NCI-H146 (cell line): ENCODE data around the gene SPARCL1.
"Not testable (repeated sequence)": the region's sequence is repeated elsewhere in the genome, so short reads cannot be mapped to it uniquely, and the experiment has no call there.

Experiments
- DNase-seq: peaks from one replicate; lab custom pipeline; 2025; lab: John Stamatoyannopoulos, UW

Gene SPARCL1

GRCh38 chr4:87499403-87500091 lies 29.6 kb downstream of the SPARCL1 start:
- DNase-seq, result no peak

GRCh38 chr4:87498446-87498900 lies 30.7 kb downstream of the SPARCL1 start:
- no peak for DNase-seq

- DNase-seq, result no peak
Observed at GRCh38 chr4:87497578-87497977, 31.6 kb downstream of the SPARCL1 start.

- no peak for DNase-seq
Observed at GRCh38 chr4:87497159-87497558, 32.0 kb downstream of the SPARCL1 start.

GRCh38 chr4:87493115-87493514 lies 36.1 kb downstream of the SPARCL1 start:
- DNase-seq, result no peak

GRCh38 chr4:87491851-87492250 lies 37.3 kb downstream of the SPARCL1 start:
- not testable (repeated sequence) for DNase-seq

- DNase-seq, result no peak
Observed at GRCh38 chr4:87491436-87491835, 37.7 kb downstream of the SPARCL1 start.

GRCh38 chr4:87490664-87491369 lies 38.4 kb downstream of the SPARCL1 start:
- DNase-seq, result no peak

GRCh38 chr4:87489678-87490077 lies 39.5 kb downstream of the SPARCL1 start:
- no peak for DNase-seq

- not testable (repeated sequence) for DNase-seq
Observed at GRCh38 chr4:87488666-87489065, 40.5 kb downstream of the SPARCL1 start.

GRCh38 chr4:87483247-87483646 lies 45.9 kb downstream of the SPARCL1 start:
- not testable (repeated sequence) for DNase-seq

- DNase-seq, result no peak
Observed at GRCh38 chr4:87481377-87481776, 47.8 kb downstream of the SPARCL1 start.

- no peak for DNase-seq
Observed at GRCh38 chr4:87478732-87479250, 50.4 kb downstream of the SPARCL1 start.

- DNase-seq, result no peak
Observed at GRCh38 chr4:87476934-87477333, 52.2 kb downstream of the SPARCL1 start.

GRCh38 chr4:87469390-87469789 lies 59.8 kb downstream of the SPARCL1 start:
- no peak for DNase-seq

- DNase-seq, result peak; percentile 1
Observed at GRCh38 chr4:87465739-87466366, 63.3 kb downstream of the SPARCL1 start.

GRCh38 chr4:87462102-87462501 lies 67.1 kb downstream of the SPARCL1 start:
- no peak for DNase-seq

- peak; percentile 0 for DNase-seq
Observed at GRCh38 chr4:87461281-87461700, 67.9 kb downstream of the SPARCL1 start.

- no peak for DNase-seq
Observed at GRCh38 chr4:87458913-87459312, 70.3 kb downstream of the SPARCL1 start.

- DNase-seq, result no peak
Observed at GRCh38 chr4:87451537-87451936, 77.6 kb downstream of the SPARCL1 start.

- not testable (repeated sequence) for DNase-seq
Observed at GRCh38 chr4:87446375-87446774, 82.8 kb downstream of the SPARCL1 start.

- DNase-seq, result no peak
Observed at GRCh38 chr4:87445964-87446363, 83.2 kb downstream of the SPARCL1 start.

GRCh38 chr4:87444741-87445140 lies 84.4 kb downstream of the SPARCL1 start:
- DNase-seq, result no peak
